Thyroid gland (tissue), 4 donors: Measurements from ENCODE around the gene SLC25A13.

Experiments used
- POLR2A ChIP-seq, 2 donors: fragments of 450-650 bp; IDR thresholded peaks; one replicate each; pipeline ENCODE4 v1.6.1; 2017; ENCODE audit warnings: antibody characterized with exemption in 2 of 2, mild to moderate bottlenecking in 2 of 2, moderate library complexity in 1 of 2
- TF ChIP-seq, protein P1 (sequence below), 6 experiments: fragments of 200-600 bp in 3 of 6; fragments of 450-650 bp in 3 of 6; sonication (generic) in 3 of 6; IDR thresholded peaks; one replicate each; pipeline ENCODE4 v1.5.1; 2016 to 2019; ENCODE audit warnings: antibody characterized with exemption in 6 of 6, mild to moderate bottlenecking in 2 of 6, inconsistent platforms in 1 of 6, moderate library complexity in 1 of 6

- TF ChIP-seq, protein P1, sequence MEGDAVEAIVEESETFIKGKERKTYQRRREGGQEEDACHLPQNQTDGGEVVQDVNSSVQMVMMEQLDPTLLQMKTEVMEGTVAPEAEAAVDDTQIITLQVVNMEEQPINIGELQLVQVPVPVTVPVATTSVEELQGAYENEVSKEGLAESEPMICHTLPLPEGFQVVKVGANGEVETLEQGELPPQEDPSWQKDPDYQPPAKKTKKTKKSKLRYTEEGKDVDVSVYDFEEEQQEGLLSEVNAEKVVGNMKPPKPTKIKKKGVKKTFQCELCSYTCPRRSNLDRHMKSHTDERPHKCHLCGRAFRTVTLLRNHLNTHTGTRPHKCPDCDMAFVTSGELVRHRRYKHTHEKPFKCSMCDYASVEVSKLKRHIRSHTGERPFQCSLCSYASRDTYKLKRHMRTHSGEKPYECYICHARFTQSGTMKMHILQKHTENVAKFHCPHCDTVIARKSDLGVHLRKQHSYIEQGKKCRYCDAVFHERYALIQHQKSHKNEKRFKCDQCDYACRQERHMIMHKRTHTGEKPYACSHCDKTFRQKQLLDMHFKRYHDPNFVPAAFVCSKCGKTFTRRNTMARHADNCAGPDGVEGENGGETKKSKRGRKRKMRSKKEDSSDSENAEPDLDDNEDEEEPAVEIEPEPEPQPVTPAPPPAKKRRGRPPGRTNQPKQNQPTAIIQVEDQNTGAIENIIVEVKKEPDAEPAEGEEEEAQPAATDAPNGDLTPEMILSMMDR (IDR thresholded peaks at IDR 0.05), result no peak
- TF ChIP-seq POLR2A (IDR thresholded peaks at IDR 0.05), result no peak
These were observed 133.7 kb downstream of the SLC25A13 start for GRCh38 chr7:96188174-96188581.
